ENCODE results near the gene SND1.

Gene SND1

DNA sequence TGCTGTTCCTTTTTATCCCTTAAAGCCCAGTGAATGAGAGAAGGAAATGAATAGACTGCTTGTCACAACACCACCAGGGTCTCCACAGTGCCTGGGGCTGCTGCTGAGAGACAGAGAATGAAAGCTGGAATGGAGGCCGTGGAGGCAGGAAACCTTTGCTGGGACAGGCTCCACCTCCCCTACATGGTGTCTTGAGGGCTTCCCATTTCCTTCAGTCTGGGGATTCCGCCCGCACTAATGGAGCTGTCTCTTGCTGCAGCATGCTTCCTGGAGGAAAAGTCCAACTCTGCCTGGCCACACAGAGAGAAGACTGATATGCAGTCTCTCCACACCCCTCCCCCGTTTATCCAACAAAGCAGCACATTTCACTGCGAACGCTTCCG lies 324.7 kb downstream of the SND1 start:
- no peak for DNase-seq (ENCODE audit: low read depth in 1 of 2, low spot score in 1 of 2)
- no peak overlapping the region for H3K4me3 ChIP-seq (replicated peaks; ENCODE audit: insufficient read depth, low read length)
- no peak overlapping the region for H3K27ac ChIP-seq (replicated peaks)
- no peaks in the 10 kb centered on the region for H3K27me3 ChIP-seq (ENCODE audit: insufficient read depth, poor library complexity, severe bottlenecking)
- TF ChIP-seq CTCF (IDR thresholded peaks at IDR 0.05; ENCODE audit: insufficient read depth, low read length) (no peak), GABPA (IDR thresholded peaks at IDR 0.05; ENCODE audit: low read depth) (no peak)
- TF ChIP-seq, protein P1, sequence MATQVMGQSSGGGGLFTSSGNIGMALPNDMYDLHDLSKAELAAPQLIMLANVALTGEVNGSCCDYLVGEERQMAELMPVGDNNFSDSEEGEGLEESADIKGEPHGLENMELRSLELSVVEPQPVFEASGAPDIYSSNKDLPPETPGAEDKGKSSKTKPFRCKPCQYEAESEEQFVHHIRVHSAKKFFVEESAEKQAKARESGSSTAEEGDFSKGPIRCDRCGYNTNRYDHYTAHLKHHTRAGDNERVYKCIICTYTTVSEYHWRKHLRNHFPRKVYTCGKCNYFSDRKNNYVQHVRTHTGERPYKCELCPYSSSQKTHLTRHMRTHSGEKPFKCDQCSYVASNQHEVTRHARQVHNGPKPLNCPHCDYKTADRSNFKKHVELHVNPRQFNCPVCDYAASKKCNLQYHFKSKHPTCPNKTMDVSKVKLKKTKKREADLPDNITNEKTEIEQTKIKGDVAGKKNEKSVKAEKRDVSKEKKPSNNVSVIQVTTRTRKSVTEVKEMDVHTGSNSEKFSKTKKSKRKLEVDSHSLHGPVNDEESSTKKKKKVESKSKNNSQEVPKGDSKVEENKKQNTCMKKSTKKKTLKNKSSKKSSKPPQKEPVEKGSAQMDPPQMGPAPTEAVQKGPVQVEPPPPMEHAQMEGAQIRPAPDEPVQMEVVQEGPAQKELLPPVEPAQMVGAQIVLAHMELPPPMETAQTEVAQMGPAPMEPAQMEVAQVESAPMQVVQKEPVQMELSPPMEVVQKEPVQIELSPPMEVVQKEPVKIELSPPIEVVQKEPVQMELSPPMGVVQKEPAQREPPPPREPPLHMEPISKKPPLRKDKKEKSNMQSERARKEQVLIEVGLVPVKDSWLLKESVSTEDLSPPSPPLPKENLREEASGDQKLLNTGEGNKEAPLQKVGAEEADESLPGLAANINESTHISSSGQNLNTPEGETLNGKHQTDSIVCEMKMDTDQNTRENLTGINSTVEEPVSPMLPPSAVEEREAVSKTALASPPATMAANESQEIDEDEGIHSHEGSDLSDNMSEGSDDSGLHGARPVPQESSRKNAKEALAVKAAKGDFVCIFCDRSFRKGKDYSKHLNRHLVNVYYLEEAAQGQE (IDR thresholded peaks at IDR 0.05; ENCODE audit: insufficient replicate concordance, low read depth): no peak

DNA sequence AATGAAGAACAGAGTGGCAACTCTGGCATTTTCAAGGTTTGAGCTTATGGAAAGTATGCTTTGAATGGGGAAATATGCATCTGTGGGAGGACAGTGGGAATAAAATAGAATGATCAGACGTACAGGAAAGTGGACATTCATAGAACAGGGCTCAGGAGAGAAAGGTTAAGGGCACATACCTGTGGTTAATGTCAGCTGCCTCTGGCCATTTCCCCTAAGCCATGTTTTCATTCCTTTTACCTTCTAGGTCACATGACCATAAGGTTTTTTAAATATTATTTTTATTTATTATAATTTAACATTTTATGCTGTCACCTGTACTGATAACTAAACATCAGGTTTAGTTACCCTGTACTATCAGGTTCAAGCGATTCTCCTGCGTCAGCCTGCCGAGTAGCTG lies 326.4 kb downstream of the SND1 start:
- no peak overlapping the region for H3K4me3 ChIP-seq (replicated peaks; ENCODE audit: insufficient read depth, low read length)
- DNase-seq (ENCODE audit: low read depth in 1 of 2, low spot score in 1 of 2): no peak
- H3K27ac ChIP-seq (replicated peaks): no peak overlapping the region
- H3K27me3 ChIP-seq (ENCODE audit: insufficient read depth, poor library complexity, severe bottlenecking): no peaks in the 10 kb centered on the region
- TF ChIP-seq POLR2AphosphoS5 (IDR thresholded peaks at IDR 0.05; ENCODE audit: low read depth): no peak
- TF ChIP-seq CTCF (IDR thresholded peaks at IDR 0.05; ENCODE audit: insufficient read depth, low read length): no peak
- no peak for TF ChIP-seq GABPA (IDR thresholded peaks at IDR 0.05; ENCODE audit: low read depth)
- TF ChIP-seq, protein P1 (IDR thresholded peaks at IDR 0.05; ENCODE audit: insufficient replicate concordance, low read depth): no peak

GRCh38 chr7:127979113-127979727 lies 327.2 kb downstream of the SND1 start:
- Histone ChIP-seq H3K4me3 (replicated peaks; ENCODE audit: insufficient read depth, low read length) (no peak overlapping the region), H3K27ac (replicated peaks) (no peak overlapping the region), H3K27me3 (ENCODE audit: insufficient read depth, poor library complexity, severe bottlenecking) (no peaks in the 10 kb centered on the region)
- DNase-seq (ENCODE audit: low read depth in 1 of 2, low spot score in 1 of 2): no peak
- TF ChIP-seq GABPA (IDR thresholded peaks at IDR 0.05; ENCODE audit: low read depth): no peak
- TF ChIP-seq, protein P1 (IDR thresholded peaks at IDR 0.05; ENCODE audit: insufficient replicate concordance, low read depth): no peak
- TF ChIP-seq SPI1 (IDR thresholded peaks at IDR 0.05; ENCODE audit: borderline replicate concordance, low read depth): no peak
- no peak for TF ChIP-seq CTCF (IDR thresholded peaks at IDR 0.05; ENCODE audit: insufficient read depth, low read length)
- no peak for TF ChIP-seq POLR2AphosphoS5 (IDR thresholded peaks at IDR 0.05; ENCODE audit: low read depth)

Measured in HL-60 (cell line).